ENCODE data around the gene TIMELESS. TPM values are rescaled to one million over a fixed set of nuclear protein-coding genes. Genes with fewer than 3 reads are reported as not detected.

TIMELESS gene
- total and polyA plus RNA-seq, 2 experiments from 2014 or later: 7.9 to 12.4 TPM

DNA sequence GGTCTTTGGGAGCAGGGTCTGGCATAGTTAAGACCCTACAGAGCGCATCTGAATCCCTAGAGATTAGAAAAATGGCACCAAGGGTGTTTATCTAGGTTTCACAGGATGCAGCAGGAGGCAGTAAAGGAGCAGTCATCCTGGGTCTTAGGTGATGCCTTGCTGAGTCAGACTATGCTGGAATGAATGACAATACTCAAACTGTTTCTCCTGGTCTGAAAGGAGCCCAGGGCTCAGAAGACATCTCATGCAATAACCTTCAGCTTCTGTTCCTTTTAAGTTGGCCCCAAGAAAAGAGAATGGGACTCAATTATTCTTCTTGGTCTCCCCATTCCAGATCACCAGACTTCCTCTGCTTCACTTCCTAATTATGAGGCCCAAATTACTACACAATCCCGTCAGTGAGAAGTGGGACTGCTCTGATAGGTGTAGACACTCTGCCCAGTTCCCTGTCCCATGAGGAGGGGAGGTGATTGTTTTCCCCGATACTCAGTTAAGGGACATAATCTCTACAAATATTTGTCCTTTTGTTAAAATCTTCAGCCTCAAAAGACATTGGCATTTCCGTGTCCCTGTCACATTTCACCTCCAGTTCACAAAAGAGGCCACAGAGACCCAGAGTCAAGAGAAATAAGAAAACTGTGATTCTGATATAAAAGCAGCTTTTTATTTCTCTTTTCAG is 71.8 kb downstream of the TIMELESS start:
- Histone ChIP-seq H4K20me1 (ENCODE audit: insufficient read depth, poor library complexity, severe bottlenecking) (no peaks in the 10 kb centered on the region), H3K4me1 (ENCODE audit: insufficient read depth) (peaks cover 6% of the 10 kb centered on the region), H3K27me3 (no peaks in the 10 kb centered on the region), H3K4me3 (no peak overlapping the region), H3K79me2 (no peaks in the 10 kb centered on the region), H3K27ac (peak overlapping the region; percentile 40), H2AFZ (peak overlapping the region; percentile 66), H3K4me2 (no peak overlapping the region), H3K9me3 (ENCODE audit: low read depth) (no peaks in the 10 kb centered on the region), H3K36me3 (replicated peaks; ENCODE audit: insufficient read depth, low read depth) (no peaks in the 10 kb centered on the region), H3K9me2 (replicated peaks; ENCODE audit: insufficient read depth) (no peaks in the 10 kb centered on the region)
- peak; percentile 44 for DNase-seq (ENCODE audit: low spot score)
- TF ChIP-seq, protein P1, sequence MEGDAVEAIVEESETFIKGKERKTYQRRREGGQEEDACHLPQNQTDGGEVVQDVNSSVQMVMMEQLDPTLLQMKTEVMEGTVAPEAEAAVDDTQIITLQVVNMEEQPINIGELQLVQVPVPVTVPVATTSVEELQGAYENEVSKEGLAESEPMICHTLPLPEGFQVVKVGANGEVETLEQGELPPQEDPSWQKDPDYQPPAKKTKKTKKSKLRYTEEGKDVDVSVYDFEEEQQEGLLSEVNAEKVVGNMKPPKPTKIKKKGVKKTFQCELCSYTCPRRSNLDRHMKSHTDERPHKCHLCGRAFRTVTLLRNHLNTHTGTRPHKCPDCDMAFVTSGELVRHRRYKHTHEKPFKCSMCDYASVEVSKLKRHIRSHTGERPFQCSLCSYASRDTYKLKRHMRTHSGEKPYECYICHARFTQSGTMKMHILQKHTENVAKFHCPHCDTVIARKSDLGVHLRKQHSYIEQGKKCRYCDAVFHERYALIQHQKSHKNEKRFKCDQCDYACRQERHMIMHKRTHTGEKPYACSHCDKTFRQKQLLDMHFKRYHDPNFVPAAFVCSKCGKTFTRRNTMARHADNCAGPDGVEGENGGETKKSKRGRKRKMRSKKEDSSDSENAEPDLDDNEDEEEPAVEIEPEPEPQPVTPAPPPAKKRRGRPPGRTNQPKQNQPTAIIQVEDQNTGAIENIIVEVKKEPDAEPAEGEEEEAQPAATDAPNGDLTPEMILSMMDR (IDR thresholded peaks at IDR 0.05; ENCODE audit: poor library complexity): peak; percentile 31
- no peak for TF ChIP-seq EZH2 (IDR thresholded peaks at IDR 0.05; ENCODE audit: borderline replicate concordance)
- 61% methylated on average over 4 of the region's 4 CpGs for WGBS (ENCODE audit: low lambda C conversion rate, missing lambda C conversion rate)

DNA sequence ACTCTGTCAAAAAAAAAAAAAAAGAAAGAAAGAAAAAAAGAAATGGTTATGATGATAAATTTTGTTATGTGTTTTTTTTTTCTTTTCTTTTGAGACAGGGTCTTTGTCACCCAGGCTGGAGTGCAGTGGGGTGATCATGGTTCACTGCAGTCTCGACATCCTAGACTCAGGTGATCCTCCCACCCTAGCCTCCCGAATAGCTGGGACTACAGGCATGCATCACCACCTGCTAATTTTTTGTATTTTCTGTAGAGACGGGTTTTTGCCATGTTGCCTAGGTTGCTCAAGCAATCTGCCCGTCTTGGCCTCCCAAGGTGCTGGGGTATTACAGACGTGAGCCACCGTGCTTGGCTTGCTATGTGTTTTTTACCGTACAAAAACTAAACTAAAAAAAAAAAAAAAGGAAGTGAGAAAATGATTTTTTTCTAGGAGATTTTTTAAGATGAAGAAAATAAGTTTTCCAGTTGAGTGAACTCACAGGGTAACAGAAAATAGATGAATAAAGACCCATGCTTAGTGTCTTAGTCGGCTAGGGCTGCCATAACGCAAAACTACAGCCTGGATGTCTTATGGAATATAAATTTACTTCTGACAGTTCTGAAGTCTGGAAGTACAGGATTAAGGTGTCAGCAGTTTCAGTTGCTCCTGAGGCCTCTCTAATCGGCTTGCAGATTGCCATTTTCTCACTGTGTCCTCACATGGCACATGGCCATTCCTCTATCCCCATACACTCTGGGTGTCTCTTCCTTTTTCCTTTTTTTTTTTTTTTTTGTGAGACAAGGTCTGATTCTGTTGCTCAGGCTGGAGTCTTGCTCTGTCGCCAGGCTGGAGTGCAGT is 73.4 kb downstream of the TIMELESS start:
- H3K4me1 ChIP-seq (ENCODE audit: insufficient read depth): peaks cover 6% of the 10 kb centered on the region
- WGBS (ENCODE audit: low lambda C conversion rate, missing lambda C conversion rate): 87% methylated on average over 10 of the region's 11 CpGs
- no peaks in the 10 kb centered on the region for H4K20me1 ChIP-seq (ENCODE audit: insufficient read depth, poor library complexity, severe bottlenecking)
- H3K4me2 ChIP-seq: no peak overlapping the region
- H3K36me3 ChIP-seq (replicated peaks; ENCODE audit: insufficient read depth, low read depth): no peaks in the 10 kb centered on the region
- no peaks in the 10 kb centered on the region for H3K9me3 ChIP-seq (ENCODE audit: low read depth)
- TF ChIP-seq EZH2phosphoT487 (IDR thresholded peaks at IDR 0.05; ENCODE audit: low read depth, severe bottlenecking, unreplicated experiment) (no peak), EZH2 (IDR thresholded peaks at IDR 0.05; ENCODE audit: borderline replicate concordance) (no peak)
- TF ChIP-seq, protein P1 (IDR thresholded peaks at IDR 0.05; ENCODE audit: poor library complexity): no peak
- no peak for DNase-seq (ENCODE audit: low spot score)
- no peaks in the 10 kb centered on the region for H3K27me3 ChIP-seq
- H2AFZ ChIP-seq: no peak overlapping the region
- H3K79me2 ChIP-seq: no peaks in the 10 kb centered on the region
- H3K9me2 ChIP-seq (replicated peaks; ENCODE audit: insufficient read depth): no peaks in the 10 kb centered on the region
- H3K27ac ChIP-seq: no peak overlapping the region
- H3K4me3 ChIP-seq: no peak overlapping the region

DNA sequence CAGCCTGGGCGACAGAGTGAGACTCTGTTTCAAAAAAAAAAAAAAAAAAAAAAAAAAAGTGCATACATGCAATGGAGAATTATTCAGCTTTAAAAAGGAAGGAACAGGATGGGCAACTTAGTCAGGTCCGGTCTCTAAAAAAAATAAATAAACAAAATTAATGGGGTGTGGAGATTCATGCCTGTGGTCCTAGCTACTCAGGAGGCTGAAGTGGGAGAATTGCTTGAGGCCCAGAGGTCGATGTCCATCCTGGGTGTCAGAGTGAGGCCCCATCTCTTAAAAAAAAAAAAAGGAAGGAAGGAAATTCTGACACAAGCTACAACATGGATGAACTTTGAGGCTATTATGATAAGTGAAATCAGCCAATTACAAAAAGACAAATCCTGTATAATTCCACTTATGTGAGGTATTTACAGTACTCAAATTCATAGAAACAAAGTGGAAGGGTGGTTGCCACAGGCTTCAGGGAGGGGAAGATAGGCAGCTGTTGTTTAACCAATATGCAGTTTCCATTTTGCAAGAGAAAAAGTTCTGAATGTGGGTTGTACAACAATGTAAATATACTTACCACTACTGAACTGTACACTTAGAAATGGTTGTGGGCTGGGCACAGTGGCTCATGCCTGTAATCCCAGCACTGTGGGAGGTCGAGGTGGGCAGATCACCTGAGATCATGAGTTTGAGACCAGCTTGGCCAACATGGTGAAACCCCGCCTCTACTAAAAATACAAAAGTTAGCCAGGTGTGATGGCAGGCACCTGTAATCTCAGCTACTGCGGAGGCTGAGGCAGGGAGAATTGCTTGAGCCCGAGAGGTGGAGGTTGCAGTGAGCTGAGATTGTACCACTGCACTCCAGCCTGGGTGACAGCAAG is 74.3 kb downstream of the TIMELESS start:
- Histone ChIP-seq H3K4me2 (no peak overlapping the region), H3K27me3 (no peaks in the 10 kb centered on the region), H3K4me3 (no peak overlapping the region), H3K9me2 (replicated peaks; ENCODE audit: insufficient read depth) (no peaks in the 10 kb centered on the region), H3K27ac (peak overlapping the region; percentile 18), H2AFZ (no peak overlapping the region), H3K79me2 (no peaks in the 10 kb centered on the region), H3K9me3 (ENCODE audit: low read depth) (no peaks in the 10 kb centered on the region), H3K36me3 (replicated peaks; ENCODE audit: insufficient read depth, low read depth) (no peaks in the 10 kb centered on the region), H4K20me1 (ENCODE audit: insufficient read depth, poor library complexity, severe bottlenecking) (no peaks in the 10 kb centered on the region), H3K4me1 (ENCODE audit: insufficient read depth) (peaks cover 6% of the 10 kb centered on the region)
- TF ChIP-seq, protein P1 (IDR thresholded peaks at IDR 0.05; ENCODE audit: poor library complexity): no peak
- TF ChIP-seq EZH2 (IDR thresholded peaks at IDR 0.05; ENCODE audit: borderline replicate concordance) (no peak), EZH2phosphoT487 (IDR thresholded peaks at IDR 0.05; ENCODE audit: low read depth, severe bottlenecking, unreplicated experiment) (no peak)
- 90% methylated on average over 7 of the region's 7 CpGs for WGBS (ENCODE audit: low lambda C conversion rate, missing lambda C conversion rate)
- DNase-seq (ENCODE audit: low spot score): no peak

Measured in hepatocyte (in vitro differentiated cells).